ENCODE measurements around the gene PTPRQ. TPM values are rescaled to one million over a fixed set of nuclear protein-coding genes. Genes with fewer than 3 reads are reported as not detected.
"Not testable (repeated sequence)": the region's sequence is repeated elsewhere in the genome, so short reads cannot be mapped to it uniquely, and the experiment has no call there.

The PTPRQ gene
- total RNA-seq, 4 donors from 2014 or later: 8.8 to 23.1 (median 11.2) TPM

DNA sequence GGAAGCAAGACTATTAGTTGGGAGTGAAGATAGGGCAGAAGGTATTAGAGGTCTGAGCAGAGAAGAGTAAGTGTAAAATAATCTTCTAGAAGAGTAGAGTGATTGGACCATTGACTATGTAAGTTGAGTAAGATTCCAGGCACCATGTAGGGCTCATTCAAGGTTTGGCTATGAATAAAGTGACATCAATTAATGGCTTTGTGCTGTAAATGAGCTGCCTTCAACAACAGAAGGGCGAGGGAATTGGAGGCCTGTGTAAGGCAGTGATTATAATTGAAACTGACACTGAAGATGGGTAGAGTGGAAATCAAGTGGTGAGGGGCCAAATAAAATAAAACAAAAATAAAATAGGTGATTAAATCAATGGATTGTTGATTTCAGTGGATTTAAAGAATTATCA lies 26.4 kb downstream of the PTPRQ start:
- 94 to 98% methylated on average over 1 of the region's 1 CpG for WGBS, 2 donors
- H3K4me3 ChIP-seq (replicated peaks in 1 of 3): no peak overlapping the region
- intact Hi-C loops (cut with DNase I): no loop called here

DNA sequence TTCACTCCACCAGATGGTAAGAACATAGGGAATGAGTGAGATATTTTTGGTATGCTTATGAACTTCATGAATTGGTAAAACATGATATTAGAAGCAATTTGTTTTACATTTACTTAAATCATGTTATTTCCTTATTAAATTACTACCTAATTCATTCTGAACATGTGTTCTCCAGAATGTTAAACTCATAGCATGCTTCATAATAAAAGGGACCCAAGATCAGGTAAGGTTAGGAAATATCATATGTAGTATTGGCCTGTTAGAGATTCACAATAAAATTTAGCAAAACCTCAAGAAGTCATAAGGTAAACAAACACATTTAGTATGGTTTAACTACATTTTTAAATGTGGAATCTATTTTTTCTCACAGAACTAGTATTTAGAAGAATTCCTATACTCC lies 28.2 kb downstream of the PTPRQ start:
- no peak for DNase-seq
- intact Hi-C loops (cut with DNase I): no loop called here
- H3K27ac ChIP-seq: no peak overlapping the region
- TF ChIP-seq, protein P1, sequence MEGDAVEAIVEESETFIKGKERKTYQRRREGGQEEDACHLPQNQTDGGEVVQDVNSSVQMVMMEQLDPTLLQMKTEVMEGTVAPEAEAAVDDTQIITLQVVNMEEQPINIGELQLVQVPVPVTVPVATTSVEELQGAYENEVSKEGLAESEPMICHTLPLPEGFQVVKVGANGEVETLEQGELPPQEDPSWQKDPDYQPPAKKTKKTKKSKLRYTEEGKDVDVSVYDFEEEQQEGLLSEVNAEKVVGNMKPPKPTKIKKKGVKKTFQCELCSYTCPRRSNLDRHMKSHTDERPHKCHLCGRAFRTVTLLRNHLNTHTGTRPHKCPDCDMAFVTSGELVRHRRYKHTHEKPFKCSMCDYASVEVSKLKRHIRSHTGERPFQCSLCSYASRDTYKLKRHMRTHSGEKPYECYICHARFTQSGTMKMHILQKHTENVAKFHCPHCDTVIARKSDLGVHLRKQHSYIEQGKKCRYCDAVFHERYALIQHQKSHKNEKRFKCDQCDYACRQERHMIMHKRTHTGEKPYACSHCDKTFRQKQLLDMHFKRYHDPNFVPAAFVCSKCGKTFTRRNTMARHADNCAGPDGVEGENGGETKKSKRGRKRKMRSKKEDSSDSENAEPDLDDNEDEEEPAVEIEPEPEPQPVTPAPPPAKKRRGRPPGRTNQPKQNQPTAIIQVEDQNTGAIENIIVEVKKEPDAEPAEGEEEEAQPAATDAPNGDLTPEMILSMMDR (IDR thresholded peaks at IDR 0.05): no peak
- TF ChIP-seq POLR2A (IDR thresholded peaks at IDR 0.05): no peak
- no peaks in the 10 kb centered on the region for H3K9me3 ChIP-seq
- H3K4me1 ChIP-seq: no peaks in the 10 kb centered on the region
- no peak overlapping the region for H3K4me3 ChIP-seq (replicated peaks in 1 of 3)
- H3K36me3 ChIP-seq: no peaks in the 10 kb centered on the region
- no peaks in the 10 kb centered on the region for H3K27me3 ChIP-seq

More for the DNA sequence above, 26.4 kb downstream of the PTPRQ start:
- Histone ChIP-seq H3K36me3 (no peaks in the 10 kb centered on the region), H3K9me3 (no peaks in the 10 kb centered on the region), H3K27ac (no peak overlapping the region), H3K27me3 (no peaks in the 10 kb centered on the region), H3K4me1 (no peaks in the 10 kb centered on the region)
- no peak for TF ChIP-seq POLR2A (IDR thresholded peaks at IDR 0.05)
- TF ChIP-seq, protein P1 (IDR thresholded peaks at IDR 0.05): no peak
- no peak for DNase-seq

DNA sequence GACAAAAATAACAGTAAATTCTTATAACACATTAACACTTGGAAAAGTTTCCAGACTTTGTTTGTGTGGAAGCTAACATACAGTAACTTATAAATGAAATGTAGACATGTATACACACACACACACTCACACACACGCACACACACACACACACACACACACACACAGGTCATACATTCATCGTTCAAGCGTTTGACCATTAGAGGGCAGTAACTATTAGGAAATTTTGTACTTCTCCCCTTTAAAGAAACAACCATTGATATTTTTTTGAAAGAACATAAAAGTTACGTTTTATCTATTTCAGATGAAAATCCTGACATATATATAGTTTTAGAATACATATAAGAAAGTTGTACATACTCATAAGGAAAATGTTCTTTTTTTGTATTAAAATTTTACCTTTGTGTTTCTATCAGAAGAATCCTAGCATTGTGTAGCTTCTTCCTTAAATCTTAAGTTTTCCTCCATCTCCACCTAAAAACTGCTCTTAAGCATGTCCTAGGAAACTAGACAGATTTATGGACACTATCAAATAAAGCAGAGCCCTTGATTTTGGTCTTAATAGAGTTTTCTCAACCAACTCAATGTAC lies 29.0 kb downstream of the PTPRQ start:
- no peak overlapping the region for H3K27ac ChIP-seq
- H3K36me3 ChIP-seq: no peaks in the 10 kb centered on the region
- H3K4me3 ChIP-seq (replicated peaks in 1 of 3): no peak overlapping the region
- H3K4me1 ChIP-seq: no peaks in the 10 kb centered on the region
- WGBS, 2 donors: 8% methylated on average over 4 of the region's 4 CpGs
- no peak for TF ChIP-seq POLR2A (IDR thresholded peaks at IDR 0.05)
- TF ChIP-seq, protein P1 (IDR thresholded peaks at IDR 0.05): peak in 4 of 6 experiments; percentile 26 to 73 (median 50)
- intact Hi-C loops (cut with DNase I): no loop called here
- DNase-seq: no peak
- H3K9me3 ChIP-seq: no peaks in the 10 kb centered on the region
- H3K27me3 ChIP-seq: no peaks in the 10 kb centered on the region

DNA sequence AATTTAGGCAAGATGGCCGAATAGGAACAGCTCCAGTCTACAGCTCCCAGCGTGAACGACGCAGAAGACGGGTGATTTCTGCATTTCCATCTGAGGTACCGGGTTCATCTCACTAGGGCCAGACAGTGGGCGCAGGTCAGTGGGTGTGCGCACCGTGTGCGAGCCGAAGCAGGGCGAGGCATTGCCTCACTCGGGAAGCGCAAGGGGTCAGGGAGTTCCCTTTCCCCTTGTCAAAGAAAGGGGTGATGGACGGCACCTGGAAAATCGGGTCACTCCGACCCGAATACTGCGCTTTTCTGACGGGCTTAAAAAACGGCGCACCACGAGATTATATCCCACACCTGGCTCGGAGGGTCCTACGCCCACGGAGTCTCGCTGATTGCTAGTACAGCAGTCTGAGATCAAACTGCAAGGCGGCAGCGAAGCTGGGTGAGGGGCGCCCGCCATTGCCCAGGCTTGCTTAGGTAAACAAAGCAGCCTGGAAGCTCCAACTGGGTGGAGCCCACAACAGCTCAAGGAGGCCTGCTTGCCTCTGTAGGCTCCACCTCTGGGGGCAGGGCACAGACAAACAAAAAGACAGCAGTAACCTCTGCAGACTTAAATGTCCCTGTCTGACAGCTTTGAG lies 33.6 kb downstream of the PTPRQ start:
- DNase-seq; intact Hi-C loops (cut with DNase I); H3K27ac ChIP-seq; H3K27me3 ChIP-seq; H3K4me3 ChIP-seq (replicated peaks in 1 of 3); H3K4me1 ChIP-seq; H3K9me3 ChIP-seq; H3K36me3 ChIP-seq: not testable (repeated sequence)
- WGBS, 2 donors: 92 to 94% methylated on average over 31 of the region's 31 CpGs

DNA sequence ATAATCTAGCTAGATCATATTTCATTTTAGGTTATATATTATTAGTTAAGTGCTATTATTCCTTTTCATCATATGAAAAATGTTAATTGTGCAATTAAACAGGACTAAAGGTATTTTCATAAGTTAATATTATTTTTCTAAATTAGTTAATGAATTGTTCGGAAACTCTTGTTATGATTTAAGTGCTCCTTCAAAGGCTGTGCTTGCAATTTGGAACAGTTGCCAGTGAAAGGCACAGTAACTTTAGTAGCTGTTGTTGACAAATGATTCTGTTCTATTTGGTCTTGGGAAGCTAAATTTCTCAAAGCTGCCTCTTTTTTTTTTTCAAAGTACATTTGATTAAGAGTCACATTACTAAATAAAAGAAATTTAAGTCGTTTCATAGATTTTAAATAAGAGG lies 40.7 kb downstream of the PTPRQ start:
- intact Hi-C loops (cut with DNase I): no loop called here
- 54 to 77% methylated on average over 2 of the region's 2 CpGs for WGBS, 2 donors
- TF ChIP-seq POLR2A (IDR thresholded peaks at IDR 0.05): no peak
- TF ChIP-seq, protein P1 (IDR thresholded peaks at IDR 0.05): no peak
- H3K4me1 ChIP-seq: no peaks in the 10 kb centered on the region
- H3K27me3 ChIP-seq: no peaks in the 10 kb centered on the region
- no peak overlapping the region for H3K4me3 ChIP-seq (replicated peaks in 1 of 3)
- DNase-seq: no peak
- no peaks in the 10 kb centered on the region for H3K36me3 ChIP-seq
- no peaks in the 10 kb centered on the region for H3K9me3 ChIP-seq
- H3K27ac ChIP-seq: no peak overlapping the region
